Measurements from ENCODE around the gene PTBP3.

Gene PTBP3

DNA sequence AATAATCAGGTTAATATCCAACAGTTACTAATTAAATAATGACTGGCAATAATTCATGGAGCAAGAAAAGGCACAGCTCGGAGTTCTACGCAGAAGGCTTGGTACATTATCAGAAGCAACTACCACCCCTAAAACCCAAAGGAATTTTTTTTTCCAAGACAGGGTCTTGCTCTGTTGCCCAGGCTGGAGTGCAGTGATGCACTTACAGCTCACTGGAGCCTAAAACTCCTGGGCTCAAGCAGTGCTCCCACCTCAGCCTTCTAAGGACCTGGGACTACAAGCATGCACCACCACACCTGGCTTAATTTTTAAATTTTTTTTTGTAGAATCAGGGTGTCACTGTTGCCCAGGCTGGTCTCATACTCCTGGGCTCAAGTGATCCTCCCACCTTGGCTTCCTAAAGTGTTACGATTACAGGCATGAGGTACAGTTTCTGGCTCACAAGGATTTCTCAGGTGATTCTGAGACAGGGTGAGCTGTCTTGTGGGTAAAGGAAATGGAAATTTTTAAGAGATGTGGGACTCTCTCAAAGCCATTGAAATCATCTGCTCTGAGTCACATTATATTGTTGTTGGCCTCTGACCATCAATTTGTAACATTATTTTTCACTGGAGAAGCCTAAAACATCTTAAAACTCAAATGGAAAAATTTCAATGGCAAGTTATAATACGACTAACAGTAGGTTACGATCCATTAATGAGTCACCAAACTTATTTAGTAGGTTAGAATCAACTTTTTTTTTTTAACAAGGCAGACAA lies 26.8 kb upstream of the PTBP3 start:
- no peak for DNase-seq

DNA sequence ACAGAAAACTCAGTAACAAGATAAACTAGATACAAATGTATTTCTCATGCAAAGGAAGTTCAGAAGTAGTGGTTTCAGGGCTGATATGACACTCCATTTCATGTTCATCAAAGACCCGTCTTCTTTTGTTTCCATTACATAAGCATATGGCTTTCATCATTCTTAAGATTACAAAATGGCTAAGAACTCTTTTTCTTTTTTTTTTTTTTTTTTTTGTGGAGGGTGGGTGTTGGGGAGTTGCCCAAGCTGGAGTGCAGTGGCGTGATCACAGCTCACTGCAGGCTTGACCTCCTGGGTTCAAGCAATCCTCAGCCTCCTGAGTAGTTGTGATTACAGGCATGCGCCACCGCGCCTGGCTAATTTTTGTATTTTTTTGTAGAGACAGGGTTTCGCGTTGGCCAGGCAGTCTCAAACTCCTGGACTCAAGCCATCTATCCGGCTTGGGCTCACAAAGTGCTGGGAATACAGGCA lies 22.0 kb upstream of the PTBP3 start:
- DNase-seq, result no peak

DNA sequence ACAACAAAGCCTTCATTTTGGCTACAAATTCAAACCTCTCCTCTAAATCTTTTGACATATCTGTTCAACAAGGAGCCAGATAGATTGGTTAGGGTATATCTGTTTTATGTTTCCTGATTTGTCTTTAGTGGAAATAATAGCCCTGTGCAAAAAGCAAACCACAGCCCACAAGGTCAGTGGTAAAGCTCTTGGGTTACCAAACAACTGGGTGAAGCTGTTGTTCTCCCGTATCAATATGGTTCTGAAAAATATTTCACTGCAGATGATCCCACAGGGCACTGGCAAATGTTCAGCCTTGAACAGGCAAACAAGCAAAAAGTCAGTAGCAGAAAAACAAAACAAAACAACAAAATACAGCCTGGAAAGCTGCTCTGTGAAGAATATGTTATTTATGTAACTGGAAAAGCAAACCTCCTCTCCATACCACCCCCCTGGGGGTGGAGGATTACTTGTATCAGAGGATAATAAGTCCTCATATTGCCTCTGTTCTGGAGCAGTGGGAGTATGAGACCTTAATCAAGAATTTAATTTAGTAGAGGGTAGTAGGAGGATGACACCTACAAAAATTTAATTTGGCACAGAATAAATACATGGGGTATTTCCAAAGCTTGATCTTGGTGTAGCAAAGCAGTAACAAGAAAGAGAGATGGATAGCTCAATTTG lies 20.8 kb upstream of the PTBP3 start:
- no peak for DNase-seq

DNA sequence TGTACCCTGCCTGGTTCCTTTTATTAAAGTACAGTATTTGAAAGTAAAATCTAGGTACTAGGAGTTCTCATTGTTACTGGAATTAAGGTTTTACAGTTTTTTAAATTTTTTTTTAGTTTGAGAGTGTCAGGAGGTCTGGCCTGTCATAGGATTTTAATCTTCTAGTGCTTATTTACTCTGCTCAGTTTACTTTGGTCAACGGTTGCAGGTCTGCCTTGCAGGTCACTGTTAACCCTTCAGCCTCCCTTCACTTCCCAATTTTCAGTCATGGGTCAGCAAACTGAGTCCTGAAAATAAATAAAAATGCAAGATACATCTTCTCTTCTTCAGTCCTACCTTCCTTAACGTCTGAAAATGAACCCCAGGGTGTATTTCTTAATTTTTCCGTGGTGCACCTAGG lies 18.8 kb upstream of the PTBP3 start:
- DNase-seq, result no peak

DNA sequence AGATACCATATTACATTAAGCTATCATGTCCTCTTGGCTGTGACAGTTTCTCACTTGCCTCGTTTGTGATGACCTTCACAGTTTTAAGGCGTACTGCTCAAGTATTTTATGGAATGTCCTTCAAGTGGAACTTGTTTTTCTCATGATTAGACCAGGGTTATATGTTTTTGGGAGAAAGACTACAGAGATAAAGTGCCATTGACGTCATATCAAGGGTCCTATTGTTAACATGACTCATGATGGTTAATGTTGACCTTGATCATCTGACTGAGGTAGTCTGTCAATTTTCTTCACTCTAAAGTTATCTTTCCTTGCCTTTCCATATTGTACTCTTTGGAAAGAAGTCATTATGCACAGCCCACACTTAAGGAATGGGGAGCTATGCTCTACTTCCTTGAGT lies 17.8 kb upstream of the PTBP3 start:
- DNase-seq, result no peak

DNA sequence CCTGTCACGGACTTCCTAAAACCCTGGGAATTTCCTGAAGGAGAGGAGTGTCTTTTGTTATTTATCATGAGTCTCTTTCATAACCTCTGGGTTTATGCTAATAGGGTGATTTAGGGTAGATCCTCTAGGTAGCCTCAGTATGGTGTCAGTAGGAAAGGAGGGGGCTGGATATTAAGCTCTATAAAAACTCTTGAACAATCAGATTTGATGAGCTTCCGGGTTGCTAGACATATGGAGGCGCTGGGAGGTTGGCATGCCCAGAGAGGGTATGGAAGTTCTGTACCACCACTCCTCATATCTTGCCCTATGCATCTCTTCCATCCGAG lies 15.6 kb upstream of the PTBP3 start:
- no peak for DNase-seq

DNA sequence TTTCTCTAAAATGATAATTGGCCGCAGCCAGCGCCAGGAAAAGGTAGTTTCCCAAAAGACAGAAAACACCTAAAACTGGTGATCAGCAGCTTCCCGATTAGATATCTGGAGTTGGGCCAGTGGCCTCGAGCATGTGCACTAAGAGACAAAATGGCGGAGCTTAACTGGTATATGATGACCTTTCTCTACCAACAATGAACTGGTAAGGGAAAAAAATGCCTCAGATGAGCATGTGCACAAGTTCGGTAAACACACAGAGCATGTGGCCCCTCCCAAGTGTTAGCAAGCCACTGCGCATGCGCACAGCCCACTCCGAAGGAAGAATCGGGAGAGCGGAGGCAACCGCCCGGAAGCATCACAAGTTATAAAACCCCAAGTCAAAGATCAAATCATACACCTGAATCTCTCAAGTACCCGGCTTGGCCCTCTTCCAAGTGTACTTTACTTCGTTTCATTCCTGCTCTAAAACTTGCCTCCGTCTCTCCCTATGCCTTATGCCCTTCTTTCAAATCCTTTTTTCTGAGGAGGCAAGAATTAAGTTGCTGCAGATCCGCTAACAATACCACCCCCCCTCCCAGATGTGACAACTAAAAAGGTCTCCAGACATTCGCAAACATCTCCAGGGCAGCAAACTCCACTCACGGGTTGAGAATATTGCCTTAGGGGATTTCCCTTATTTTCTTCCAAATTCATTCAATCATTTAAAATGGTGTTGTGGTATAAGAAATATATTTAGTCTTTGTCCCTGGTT lies 15.0 kb upstream of the PTBP3 start:
- no peak for DNase-seq

DNA sequence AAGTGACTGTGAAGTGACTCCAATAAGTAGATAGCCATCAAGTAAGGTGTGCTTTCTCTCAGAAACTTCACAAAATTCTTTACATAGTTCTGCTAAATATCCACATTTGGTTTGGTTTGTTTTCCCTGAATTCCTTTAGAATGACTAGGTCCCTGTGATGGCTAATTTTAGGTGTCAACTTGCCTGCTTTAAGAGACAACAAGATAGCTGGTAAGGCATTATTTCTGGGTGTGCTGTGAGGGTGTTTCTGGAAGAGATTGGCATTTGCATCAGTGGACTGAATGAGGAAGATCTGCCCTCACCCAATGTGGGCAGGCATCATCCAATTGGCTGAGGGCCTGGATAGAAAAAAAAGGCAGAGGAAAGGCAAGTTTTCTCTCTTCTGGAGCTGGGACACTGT lies 8.3 kb upstream of the PTBP3 start:
- DNase-seq, result no peak

DNA sequence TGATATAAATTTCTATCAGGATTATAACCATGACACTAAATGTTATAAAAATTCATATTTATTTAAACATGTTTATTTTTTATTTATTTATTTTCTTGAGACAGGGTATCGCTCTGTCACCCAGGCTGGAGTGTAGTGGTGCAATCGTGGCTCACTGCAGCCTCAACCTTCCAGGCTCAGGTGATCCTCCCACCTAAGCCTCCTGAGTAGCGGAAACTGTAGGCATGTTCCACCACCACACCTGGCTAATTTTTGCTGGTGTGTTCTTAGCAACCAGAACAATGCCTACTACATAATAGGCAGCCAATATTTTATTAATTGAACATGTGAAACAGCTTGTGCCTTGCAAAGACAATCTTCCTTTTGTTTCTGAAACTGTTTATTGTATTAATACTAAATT lies 6.5 kb upstream of the PTBP3 start:
- DNase-seq, result no peak

DNA sequence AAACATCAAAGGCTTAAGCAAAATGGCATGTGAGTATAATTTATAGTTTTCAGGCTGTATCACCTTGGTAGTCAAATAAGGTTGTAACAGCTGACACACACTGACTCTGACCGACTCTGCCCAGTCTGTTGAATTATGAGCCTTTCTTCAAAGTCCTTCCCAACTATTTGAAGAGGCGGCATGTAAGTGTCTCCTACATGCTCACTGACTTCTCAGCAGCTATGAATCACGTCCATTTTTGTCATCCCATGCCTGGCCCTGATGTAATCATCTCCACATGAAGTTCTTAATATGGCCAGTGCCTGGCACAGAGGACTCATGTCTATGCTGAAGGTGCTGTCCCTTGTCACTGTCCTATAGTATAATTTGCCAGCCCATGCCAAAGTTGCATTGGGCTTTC lies 5.1 kb upstream of the PTBP3 start:
- no peak for DNase-seq

DNA sequence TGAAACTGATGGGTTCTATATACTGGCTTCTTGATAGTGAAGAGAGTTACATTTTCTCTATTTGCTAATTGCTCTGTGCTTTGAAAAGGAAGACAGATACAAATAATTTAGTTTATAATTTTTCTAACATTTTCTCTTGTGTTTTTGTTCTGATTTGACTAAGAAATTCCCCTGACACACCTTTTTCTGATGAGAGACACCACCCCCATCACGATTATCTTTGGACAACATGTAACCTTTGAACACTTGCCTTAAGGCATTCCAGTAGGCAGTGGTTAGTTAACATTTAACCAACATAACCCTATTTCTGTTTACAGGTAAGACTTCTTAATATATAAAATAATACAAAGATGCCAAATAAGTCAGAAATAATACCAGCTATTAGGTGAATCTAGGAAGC lies 4.1 kb upstream of the PTBP3 start:
- no peak for DNase-seq

DNA sequence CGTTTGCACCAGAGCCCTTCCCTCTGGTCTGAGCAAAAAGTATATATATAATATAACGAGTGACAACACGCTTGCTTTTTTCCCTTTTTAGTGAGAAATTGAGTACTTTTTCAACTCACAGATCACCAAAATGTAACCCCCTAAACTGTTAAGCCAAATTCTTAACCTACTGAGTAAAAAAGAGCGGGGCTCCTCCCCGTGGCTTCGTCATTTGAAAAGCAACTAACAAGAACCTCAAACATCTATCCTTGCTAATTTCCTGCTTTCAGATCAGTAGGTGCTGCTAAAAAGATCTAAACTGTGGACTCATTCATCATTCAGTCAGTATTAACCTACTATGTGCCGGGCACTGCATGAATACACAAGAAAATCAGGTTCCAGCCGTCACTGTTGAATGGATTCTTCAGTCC lies 1.0 kb upstream of the PTBP3 start:
- no peak for DNase-seq

DNA sequence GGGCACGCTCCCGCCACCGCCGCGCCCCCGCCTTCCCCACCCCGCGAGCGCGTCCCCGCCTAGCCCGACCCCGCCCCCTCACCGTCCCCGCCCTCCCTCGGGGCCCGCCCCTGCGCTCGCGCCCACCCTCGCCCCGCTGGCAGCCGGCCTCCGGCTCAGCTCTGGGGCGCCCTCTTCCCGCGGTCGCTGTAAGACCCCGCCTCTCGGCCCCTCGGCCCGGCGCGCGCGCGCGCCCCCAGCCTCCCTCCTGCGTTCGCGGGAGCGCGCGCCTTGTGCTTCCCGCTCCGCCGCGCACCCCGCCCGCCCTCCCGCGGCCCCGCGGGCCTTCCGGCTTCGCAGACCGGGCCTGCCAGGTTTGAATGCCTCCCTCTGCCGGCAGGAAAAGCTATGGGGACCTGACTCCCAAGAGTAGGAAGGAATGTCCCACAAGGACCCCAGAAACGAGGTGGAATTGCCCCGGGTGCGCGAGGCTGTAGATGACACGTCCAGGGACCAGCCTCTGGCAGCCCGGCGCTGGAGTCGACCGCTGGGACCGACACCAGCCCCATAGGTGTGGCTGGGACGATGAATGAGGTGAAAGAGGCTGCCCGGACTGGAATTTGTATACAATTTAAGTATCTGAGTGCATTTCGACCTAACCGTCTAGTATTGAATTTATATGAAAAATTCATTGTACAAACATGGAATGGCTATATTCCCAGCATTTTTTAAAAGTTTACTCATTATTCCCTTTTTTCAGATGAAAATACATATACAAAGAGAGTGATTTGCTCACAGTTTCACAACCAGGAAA lies 416 bp upstream of the PTBP3 start:
- peak; percentile 44 for DNase-seq

DNA sequence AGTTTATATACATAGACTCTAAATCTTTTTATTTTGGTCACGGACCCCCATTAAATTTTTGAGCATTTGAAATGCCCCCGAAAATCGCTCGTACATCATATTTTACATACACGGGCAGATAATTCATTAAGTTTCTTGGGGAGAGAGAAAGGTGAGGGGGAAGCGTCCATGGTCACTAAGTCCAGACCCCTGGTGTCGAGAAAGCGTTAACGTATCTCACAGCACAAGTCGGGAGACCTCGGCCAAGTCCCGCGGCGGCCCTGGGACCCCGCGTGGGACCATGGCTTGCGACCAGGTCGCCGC lies 794 bp downstream of the PTBP3 start:
- no peak for DNase-seq

DNA sequence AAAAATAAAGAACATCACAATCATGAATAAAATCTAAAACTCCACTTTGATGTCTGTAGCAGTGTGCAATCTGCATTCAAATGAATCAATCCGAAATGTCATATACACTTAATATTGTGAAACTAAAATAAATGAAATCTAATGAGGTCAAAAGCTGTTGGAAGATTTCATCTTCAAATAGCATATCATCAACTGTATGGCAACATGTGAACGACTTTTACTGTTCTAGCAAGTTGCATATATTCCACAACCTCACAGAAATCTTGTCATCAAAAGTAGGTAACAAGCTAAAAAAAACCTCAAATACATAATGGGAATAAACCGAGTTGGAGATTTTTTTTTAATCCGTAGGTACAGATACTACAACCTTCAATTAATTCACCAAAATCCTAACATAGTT lies 1.2 kb downstream of the PTBP3 start:
- DNase-seq, result no peak

DNA sequence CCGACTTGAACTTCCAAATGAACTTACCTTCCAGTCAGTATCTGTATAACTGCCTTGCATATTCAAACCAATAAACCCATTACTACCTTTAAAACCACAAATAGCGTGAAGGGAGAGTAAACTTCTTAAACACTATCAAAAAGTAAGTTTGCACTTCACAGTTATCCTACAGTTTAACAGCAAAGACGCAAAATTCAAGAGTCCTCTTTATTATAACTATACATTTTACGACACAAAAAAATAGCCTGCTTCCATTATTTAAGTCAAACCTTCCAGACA lies 1.8 kb downstream of the PTBP3 start:
- DNase-seq, result no peak

DNA sequence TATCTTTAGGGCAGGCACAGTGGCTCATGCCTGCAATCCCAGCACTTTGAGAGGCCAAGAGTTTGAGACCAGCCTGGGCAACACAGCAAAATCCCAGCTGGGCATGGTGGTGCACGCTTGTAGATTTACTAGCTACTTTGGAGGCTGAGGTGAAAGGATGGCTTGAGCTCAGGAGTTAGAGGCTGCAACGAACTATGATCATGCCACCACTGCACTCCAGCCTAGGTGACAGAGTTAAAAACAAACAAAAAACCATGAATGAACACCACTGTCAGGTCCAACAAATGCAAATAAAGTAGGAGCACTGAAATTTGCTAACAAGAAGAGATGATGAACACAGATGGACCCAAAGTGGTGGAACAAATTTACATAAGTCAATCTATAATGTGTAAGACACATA lies 4.9 kb downstream of the PTBP3 start:
- no peak for DNase-seq

DNA sequence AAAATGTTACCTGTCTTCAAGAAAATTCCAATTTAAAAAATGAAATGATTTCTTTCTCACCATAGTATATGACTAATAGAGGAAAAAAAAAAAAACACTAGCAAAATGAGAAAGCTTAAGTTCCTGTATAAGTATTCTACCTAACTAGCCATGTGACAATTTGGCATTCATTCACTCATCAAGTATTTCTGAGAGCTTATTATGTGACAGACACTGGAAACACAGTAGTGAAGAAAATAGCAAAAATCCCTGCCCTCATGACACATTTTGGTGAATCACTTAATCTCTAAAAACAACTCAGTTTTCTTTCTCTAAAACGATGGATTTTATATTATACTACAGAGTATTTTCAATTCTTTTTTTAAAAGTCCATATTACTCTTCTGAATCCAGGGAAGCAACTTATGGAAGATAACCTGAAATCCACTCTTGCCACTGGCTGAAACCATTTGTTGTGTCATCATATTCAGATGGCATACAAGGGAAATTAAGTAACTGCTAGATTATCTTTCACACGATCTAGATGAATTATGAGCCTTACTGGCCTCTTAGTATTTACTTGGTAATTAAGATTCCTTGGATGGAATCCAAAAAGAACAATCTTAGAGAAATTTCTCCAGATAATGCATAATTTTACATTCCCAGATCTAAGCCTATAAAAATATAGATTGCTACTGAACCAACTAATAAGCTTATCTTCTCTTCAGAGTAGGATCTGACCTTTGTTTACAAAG lies 5.5 kb downstream of the PTBP3 start:
- DNase-seq, result no peak

DNA sequence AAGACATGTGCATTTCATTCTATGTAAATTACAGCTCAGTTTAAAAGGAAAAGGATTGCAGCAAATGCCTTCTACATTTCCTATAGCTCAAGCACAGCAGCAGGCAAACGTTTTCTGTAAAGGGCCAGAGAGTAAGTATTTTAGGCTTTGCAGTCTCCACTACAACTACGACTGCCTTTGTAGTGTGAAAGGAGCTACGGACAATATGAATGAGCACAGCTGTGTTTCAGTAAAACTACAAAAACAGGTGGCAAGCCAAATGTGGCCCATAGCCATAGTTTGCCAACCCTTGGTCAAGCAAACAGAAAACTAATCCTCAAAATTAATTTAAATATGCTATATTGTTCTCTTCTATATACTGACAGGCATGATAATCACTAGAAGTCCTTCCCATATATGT lies 7.2 kb downstream of the PTBP3 start:
- no peak for DNase-seq

DNA sequence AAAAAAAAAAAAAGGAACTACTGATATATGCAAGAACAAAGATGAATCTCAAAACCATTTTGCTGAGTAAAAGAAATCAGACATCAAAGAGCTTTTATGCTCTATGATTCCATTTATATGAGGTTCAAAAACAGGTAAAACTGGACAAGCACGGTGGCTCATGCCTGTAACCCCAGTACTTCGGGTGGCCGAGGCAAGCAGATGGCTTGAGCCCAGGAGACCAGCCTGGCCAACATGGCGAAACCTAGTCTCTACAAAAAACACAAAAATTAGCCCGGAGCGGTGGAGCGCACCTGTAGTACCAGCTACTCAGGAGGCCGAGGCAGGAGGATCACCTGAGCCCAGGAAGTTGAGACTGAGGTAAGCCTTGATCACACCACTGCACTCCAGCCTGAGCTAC lies 7.8 kb downstream of the PTBP3 start:
- no peak for DNase-seq

DNA sequence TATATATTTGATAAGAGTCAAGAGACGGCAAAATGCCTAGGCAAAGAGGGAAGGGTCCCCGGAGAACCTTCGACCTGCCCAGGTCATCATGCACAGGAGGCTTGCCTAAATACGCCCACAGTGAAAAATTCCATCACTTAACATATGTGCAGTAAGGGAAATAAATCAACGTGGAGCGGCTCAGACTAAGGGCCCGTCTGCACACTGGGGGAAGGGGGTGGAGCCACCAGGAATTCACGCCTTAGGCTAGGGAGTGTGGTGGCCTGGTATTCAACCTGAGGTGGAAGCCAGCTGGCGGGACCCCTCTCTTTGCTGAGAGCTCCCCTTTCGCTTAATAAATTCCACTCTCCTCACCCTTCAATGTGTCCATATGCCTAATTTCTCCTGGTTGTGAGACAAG lies 8.3 kb downstream of the PTBP3 start:
- DNase-seq, result no peak

DNA sequence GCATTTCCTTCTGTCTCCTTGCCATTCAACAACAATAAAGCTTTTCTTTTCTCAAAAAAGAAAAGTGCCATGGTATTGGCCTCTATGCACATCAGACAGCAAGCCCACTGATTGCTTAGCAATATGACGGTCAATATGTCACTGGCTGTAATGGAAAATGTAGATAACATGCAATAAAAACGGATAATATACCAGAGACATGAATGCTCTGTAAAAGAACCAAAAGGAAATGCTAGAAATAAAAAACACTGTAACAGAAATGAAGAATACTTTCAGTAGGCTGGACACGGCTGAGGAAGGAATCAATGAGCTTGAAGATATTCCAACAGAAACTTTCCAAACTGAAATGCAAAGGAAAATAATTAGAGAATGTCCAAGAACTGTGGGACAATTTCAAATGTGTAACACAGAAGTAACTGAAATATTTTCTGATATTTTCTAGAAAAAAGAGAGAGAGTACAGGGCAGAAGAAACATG lies 10.0 kb downstream of the PTBP3 start:
- DNase-seq, result no peak

Data from cortex of kidney (tissue), 1 donor.